Posterior cingulate gyrus (tissue), 11 donors: ENCODE data around the gene SAA1.
"Not testable (repeated sequence)": the region's sequence is repeated elsewhere in the genome, so short reads cannot be mapped to it uniquely, and the experiment has no call there.

ENCODE experiments used
- DNase-seq, 10 donors: peaks; one replicate each; pipeline versions ENCODE4 v3.0.0 to v3.0.0-alpha.2; 2020 to 2021; ENCODE audit warnings: mixed read lengths in 3 of 10
- intact Hi-C: fragments of 100-400 bp; cut with DNase I; formaldehyde crosslinking; loops from one replicate; pipeline ENCODE4 v1.15.1; 2023

The SAA1 gene

GRCh38 chr11:18254781-18255361, 11.2 kb upstream of the SAA1 start:
- peak in 1 of 10 donors; percentile 30 for DNase-seq
- intact Hi-C loops = no loop called here

- intact Hi-C loops = no loop called here
- DNase-seq = no peak
Measured at GRCh38 chr11:18259259-18259658, 6.8 kb upstream of the SAA1 start.

GRCh38 chr11:18261721-18262120, 4.3 kb upstream of the SAA1 start:
- intact Hi-C loops = no loop called here
- no peak for DNase-seq

- intact Hi-C loops = not testable (repeated sequence)
Measured at GRCh38 chr11:18262681-18263350, 3.2 kb upstream of the SAA1 start.

GRCh38 chr11:18264035-18264434, 2.0 kb upstream of the SAA1 start:
- DNase-seq = no peak

More at GRCh38 chr11:18262681-18263350, 3.2 kb upstream of the SAA1 start:
- DNase-seq = not testable (repeated sequence)

GRCh38 chr11:18264677-18265555, 1.1 kb upstream of the SAA1 start:
- no peak for DNase-seq
- intact Hi-C loops = no loop called here

More at GRCh38 chr11:18264035-18264434, 2.0 kb upstream of the SAA1 start:
- intact Hi-C loops = no loop called here

GRCh38 chr11:18267335-18268133, 1.5 kb downstream of the SAA1 start:
- intact Hi-C loops, DNase-seq: not testable (repeated sequence)

- DNase-seq, intact Hi-C loops: not testable (repeated sequence)
Measured at GRCh38 chr11:18269252-18269651, 3.2 kb downstream of the SAA1 start.

- intact Hi-C loops = no loop called here
- DNase-seq = no peak
Measured at GRCh38 chr11:18270102-18270501, 4.0 kb downstream of the SAA1 start.

- DNase-seq = no peak
- intact Hi-C loops = no loop called here
Measured at GRCh38 chr11:18271206-18271605, 5.1 kb downstream of the SAA1 start.

GRCh38 chr11:18277565-18278271, 11.7 kb downstream of the SAA1 start:
- peak in 1 of 10 donors; percentile 27 for DNase-seq
- intact Hi-C loops = no loop called here

GRCh38 chr11:18280438-18281045, 14.5 kb downstream of the SAA1 start:
- intact Hi-C loops = no loop called here
- no peak for DNase-seq

- intact Hi-C loops = no loop called here
- DNase-seq = no peak
Measured at GRCh38 chr11:18282626-18283025, 16.6 kb downstream of the SAA1 start.

- intact Hi-C loops = no loop called here
Measured at GRCh38 chr11:18285841-18286240, 19.8 kb downstream of the SAA1 start.

GRCh38 chr11:18288911-18289310, 22.8 kb downstream of the SAA1 start:
- DNase-seq = no peak

More at GRCh38 chr11:18285841-18286240, 19.8 kb downstream of the SAA1 start:
- DNase-seq = no peak

GRCh38 chr11:18294862-18295261, 28.8 kb downstream of the SAA1 start:
- intact Hi-C loops = no loop called here
- DNase-seq = no peak

More at GRCh38 chr11:18288911-18289310, 22.8 kb downstream of the SAA1 start:
- intact Hi-C loops = no loop called here

GRCh38 chr11:18295316-18295715, 29.3 kb downstream of the SAA1 start:
- intact Hi-C loops = no loop called here
- no peak for DNase-seq

GRCh38 chr11:18299721-18300120, 33.7 kb downstream of the SAA1 start:
- intact Hi-C loops = no loop called here

GRCh38 chr11:18304745-18305144, 38.7 kb downstream of the SAA1 start:
- no peak for DNase-seq
- intact Hi-C loops = no loop called here

More at GRCh38 chr11:18299721-18300120, 33.7 kb downstream of the SAA1 start:
- no peak for DNase-seq
